Neutrophil (primary cell): ENCODE data around the gene PSMG4.

ENCODE experiments used
- H3K27ac ChIP-seq: fragments of 200-600 bp; sonication (generic); 2 replicates; pipeline ENCODE4 v1.5.1; 2016; ENCODE audit warnings: mild to moderate bottlenecking, moderate library complexity
- H3K27me3 ChIP-seq: fragments of 200-600 bp; sonication (generic); 2 replicates; pipeline ENCODE4 v1.6.0; 2016; ENCODE audit warnings: mild to moderate bottlenecking
- H3K36me3 ChIP-seq: fragments of 200-600 bp; sonication (generic); 2 replicates; pipeline ENCODE4 v1.5.1; 2017
- H3K4me1 ChIP-seq, 2 experiments: fragments of 200-600 bp in 1 of 2; sonication (generic) in 1 of 2; 1 replicate in 1 of 2; 2 replicates in 1 of 2; pipeline versions ENCODE4 v1.5.1 to v1.6.1; 2013 to 2016; ENCODE audit warnings: low read depth in 1 of 2, low read length in 1 of 2, mild to moderate bottlenecking in 1 of 2, moderate library complexity in 1 of 2; ENCODE audit not compliant: control insufficient read depth in 1 of 2, insufficient read depth in 1 of 2
- H3K4me3 ChIP-seq, 2 experiments: fragments of 200-600 bp in 1 of 2; sonication (generic) in 1 of 2; 1 replicate in 1 of 2; 2 replicates in 1 of 2; pipeline ENCODE4 v1.5.1; 2013 to 2016; ENCODE audit warnings: low read depth in 1 of 2, low read length in 1 of 2, mild to moderate bottlenecking in 1 of 2, moderate library complexity in 1 of 2
- H3K9me3 ChIP-seq: fragments of 200-600 bp; sonication (generic); 2 replicates; pipeline ENCODE4 v1.5.1; 2016
- CTCF ChIP-seq: fragments of 200-600 bp; sonication (generic); IDR thresholded peaks from 2 replicates; pipeline ENCODE4 v1.5.1; 2016; ENCODE audit warnings: antibody characterized with exemption

PSMG4 gene

GRCh38 chr6:3310051-3310448, 51.3 kb downstream of the PSMG4 start:
- no peak overlapping the region for H3K27ac ChIP-seq
- TF ChIP-seq CTCF: no peak
- H3K4me1 ChIP-seq: no peaks in the 10 kb centered on the region
- no peak overlapping the region for H3K4me3 ChIP-seq
- H3K27me3 ChIP-seq: peaks cover 17% of the 10 kb centered on the region
- H3K9me3 ChIP-seq: no peaks in the 10 kb centered on the region
- H3K36me3 ChIP-seq: no peaks in the 10 kb centered on the region

GRCh38 chr6:3310703-3311102, 52.0 kb downstream of the PSMG4 start:
- Histone ChIP-seq H3K4me3 (no peak overlapping the region), H3K4me1 (no peaks in the 10 kb centered on the region), H3K27ac (no peak overlapping the region), H3K9me3 (no peaks in the 10 kb centered on the region), H3K27me3 (peaks cover 17% of the 10 kb centered on the region), H3K36me3 (no peaks in the 10 kb centered on the region)
- TF ChIP-seq CTCF: no peak

- TF ChIP-seq CTCF: no peak
- H3K4me3 ChIP-seq: no peak overlapping the region
- H3K4me1 ChIP-seq: no peaks in the 10 kb centered on the region
- H3K36me3 ChIP-seq: no peaks in the 10 kb centered on the region
- peaks cover 17% of the 10 kb centered on the region for H3K27me3 ChIP-seq
- H3K27ac ChIP-seq: no peak overlapping the region
- H3K9me3 ChIP-seq: no peaks in the 10 kb centered on the region
Observed at GRCh38 chr6:3311826-3312225, 53.1 kb downstream of the PSMG4 start.

GRCh38 chr6:3312604-3313231, 54.0 kb downstream of the PSMG4 start:
- H3K27ac ChIP-seq: no peak overlapping the region
- H3K4me1 ChIP-seq: no peaks in the 10 kb centered on the region
- no peak for TF ChIP-seq CTCF

GRCh38 chr6:3314176-3314575, 55.4 kb downstream of the PSMG4 start:
- H3K36me3 ChIP-seq: no peaks in the 10 kb centered on the region
- no peaks in the 10 kb centered on the region for H3K4me1 ChIP-seq
- H3K27me3 ChIP-seq: peaks cover 17% of the 10 kb centered on the region
- TF ChIP-seq CTCF: no peak
- H3K9me3 ChIP-seq: no peaks in the 10 kb centered on the region
- no peak overlapping the region for H3K4me3 ChIP-seq
- H3K27ac ChIP-seq: no peak overlapping the region

More at GRCh38 chr6:3312604-3313231, 54.0 kb downstream of the PSMG4 start:
- H3K36me3 ChIP-seq: no peaks in the 10 kb centered on the region
- no peaks in the 10 kb centered on the region for H3K9me3 ChIP-seq
- H3K27me3 ChIP-seq: peaks cover 17% of the 10 kb centered on the region
- no peak overlapping the region for H3K4me3 ChIP-seq
